Activated T-helper 1 cell treated with anti-CD3 and anti-CD28 coated beads, Interleukin-2, amount 50 U/mL, for 16 hours (primary cell): ENCODE results near the gene KCNQ4.

ENCODE experiments used
- DNase-seq, 2 donors: peaks; one replicate each; pipeline ENCODE4 v3.0.0-alpha.2; 2020; ENCODE audit warnings: low read depth in 1 of 2, low spot score in 1 of 2

Gene KCNQ4

GRCh38 chr1:40887652-40888051 is 104.1 kb downstream of the KCNQ4 start:
- DNase-seq, result no peak
